GM19240 (cell line): ENCODE data around the gene SIAH3.

ENCODE experiments used
- DNase-seq: peaks from one replicate; pipeline ENCODE4 v3.0.0; 2011; ENCODE audit warnings: low spot score; ENCODE audit not compliant: insufficient read length

SIAH3 gene

DNA sequence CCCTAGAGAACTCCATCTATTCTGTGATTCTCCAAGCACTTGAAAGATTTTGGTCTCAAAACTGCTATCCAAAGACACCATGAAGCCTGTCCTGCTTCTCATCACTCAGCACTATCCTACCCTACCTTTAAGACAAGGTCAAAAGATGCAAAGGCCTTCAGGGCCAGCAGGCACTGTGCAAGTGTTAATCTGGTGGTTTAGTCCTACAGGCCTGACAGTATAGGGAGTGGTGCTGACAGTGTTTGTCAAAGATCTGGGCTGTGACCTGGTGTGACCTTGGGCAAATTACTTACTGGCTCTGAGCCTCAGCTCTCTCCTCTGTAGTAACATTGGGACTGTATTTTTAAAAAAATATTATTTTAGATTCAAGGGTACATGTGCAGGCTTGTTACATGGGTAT is 28.0 kb downstream of the SIAH3 start:
- no peak for DNase-seq

DNA sequence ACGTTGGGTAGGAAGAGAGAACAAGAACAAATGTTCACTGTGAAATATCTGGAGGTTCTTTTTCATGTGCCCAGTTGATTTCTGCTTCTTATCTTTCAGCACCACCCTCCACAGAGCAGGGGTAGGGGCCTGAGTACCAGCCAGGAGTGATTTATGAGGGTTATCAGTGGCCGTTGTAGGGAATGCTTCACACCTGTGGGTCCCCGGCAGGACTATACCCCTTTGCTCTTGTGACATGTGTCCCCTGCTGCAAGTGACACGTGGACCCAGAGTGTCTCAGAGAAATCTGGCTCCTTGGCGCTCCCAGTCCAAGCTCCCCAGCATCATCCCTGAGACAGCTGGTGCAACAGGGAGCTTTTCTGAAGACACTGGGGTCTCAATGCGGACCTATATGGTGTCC is 29.7 kb downstream of the SIAH3 start:
- no peak for DNase-seq

DNA sequence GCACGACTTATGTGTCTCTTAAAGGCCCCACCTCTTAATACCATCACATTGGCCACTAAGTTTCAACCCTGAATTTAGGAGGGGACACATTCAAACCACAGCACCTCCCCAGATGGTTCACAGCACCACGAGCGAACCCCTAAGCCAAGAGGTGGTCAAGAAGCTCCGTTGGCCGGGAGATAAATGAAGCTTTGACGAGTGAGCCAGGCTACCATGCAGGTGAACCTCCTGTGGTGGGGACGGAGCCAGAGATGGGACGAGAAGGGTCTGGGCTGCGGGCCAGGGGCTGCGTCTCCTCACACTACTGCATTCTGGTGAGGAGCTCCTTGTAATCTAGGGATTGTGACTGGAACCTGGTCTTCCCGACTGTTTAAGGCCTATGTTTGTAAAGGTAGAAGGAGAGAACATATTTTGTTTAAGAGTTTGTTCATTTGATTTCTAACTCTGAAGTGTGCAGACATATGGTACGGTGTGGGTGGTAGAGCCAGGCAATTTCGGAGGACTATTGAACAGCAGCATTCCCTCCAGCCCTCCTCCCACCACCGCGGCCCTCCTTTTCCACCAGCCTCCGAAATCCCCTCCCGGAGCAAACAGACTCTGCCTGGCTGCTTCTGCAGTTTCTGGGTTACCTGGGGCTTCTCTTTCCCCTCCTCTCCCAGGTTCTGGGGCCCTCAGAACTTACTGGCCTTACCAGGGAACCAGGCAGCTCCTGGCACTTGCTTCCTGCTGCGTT is 31.3 kb downstream of the SIAH3 start:
- DNase-seq: no peak

DNA sequence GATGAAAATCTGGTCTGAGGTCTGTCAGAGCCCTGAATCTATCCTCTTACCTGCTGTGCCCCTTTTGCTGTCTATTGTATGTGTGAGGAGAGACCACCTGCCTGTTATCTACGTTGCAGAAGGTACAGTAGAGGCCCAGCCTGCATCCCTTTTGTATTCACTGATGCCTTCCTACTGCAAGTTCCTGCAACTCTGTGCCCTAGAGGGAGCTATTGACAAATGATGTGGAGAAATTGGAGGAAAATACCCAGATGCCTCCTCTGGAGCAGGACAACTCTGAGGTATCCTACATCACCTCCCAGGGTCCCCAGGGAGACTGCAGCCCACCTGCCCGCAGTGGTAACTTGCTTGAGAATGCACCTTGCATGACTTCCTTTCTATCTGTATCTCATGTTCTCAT is 33.7 kb downstream of the SIAH3 start:
- DNase-seq: no peak

DNA sequence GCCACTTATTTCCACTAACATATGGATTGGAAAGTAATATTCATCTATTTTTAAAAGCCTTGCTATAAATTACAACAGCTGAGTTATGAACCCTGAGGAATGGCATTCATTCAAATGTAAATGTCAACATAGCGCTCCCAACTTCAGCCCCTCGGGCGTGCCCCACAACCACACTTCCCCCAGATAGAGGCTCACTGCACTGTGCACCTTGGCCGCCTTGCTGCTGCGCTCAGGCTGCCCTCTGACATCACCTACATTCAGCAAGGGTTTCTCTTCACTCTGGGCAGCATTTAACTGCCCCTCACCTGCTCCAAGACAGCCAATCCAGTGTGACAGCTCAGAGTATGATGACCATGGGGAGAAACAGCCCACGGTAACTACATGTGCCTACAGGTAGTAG is 35.1 kb downstream of the SIAH3 start:
- no peak for DNase-seq

DNA sequence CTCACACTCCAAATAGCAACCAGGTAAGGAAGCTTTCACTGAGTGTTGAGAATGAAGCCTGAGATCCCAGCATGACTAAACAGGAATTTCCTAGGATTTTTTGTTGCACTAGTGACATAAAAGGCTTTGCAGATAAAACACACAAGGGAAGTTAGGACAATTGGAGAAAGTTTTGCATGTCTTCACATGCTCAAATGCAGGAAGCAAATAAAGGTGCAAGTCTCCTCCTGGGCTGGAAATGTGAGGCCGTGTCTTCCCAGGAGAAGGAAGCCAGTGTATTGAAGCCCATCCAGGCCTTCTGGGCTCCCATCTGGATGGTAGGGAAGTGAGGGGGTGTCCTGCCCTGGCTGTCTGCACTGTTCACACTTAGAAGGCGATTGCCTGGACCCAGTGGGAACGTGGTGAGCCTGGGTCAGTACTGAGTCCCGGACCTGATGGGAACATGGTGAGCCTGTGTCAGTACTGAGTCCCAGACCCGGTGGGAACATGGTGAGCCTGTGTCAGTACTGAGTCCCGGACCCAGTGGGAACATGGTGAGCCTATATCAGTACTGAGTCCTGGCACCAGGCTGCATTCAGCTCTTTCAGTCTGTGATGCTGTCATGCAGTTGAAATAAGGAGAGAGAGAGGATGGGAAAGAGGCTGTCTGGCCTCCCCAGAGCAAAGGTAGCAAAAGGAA is 38.7 kb downstream of the SIAH3 start:
- no peak for DNase-seq

DNA sequence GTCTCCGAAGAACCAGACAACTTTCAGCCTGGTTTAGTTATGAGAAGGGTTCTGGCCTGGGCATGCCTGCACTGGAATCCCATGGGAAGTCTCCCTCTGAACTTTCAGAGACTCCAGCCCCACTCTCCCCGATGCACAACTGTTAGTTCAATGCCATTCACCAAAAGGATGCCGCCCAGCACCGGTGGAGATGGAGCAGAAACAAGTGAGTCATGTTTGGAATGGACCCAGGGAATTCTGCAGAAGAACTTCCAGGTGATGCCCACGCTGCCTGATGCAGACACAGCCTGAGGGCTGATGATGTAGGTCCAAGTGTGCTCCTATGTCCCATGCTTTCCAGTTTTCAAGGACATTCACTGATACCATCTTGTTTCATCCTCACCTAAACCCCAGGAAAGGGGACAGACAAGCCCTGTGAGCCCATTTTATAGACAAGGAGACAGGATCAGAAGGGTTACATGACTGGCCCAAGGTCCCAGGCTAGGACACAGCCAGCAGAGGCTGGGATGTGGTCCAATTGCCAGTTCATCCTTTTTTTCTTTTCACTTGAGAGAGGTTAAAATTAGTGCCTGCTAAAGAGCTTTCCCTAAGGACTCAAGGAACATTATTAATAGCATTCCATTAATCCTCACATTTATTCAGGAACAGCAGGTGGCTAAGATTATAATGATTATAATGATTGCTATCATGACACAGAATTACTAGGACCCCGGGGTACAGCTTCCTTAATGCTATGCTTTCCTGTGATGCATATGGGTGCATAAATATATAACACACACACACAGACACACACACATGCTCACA is 39.5 kb downstream of the SIAH3 start:
- DNase-seq: no peak

DNA sequence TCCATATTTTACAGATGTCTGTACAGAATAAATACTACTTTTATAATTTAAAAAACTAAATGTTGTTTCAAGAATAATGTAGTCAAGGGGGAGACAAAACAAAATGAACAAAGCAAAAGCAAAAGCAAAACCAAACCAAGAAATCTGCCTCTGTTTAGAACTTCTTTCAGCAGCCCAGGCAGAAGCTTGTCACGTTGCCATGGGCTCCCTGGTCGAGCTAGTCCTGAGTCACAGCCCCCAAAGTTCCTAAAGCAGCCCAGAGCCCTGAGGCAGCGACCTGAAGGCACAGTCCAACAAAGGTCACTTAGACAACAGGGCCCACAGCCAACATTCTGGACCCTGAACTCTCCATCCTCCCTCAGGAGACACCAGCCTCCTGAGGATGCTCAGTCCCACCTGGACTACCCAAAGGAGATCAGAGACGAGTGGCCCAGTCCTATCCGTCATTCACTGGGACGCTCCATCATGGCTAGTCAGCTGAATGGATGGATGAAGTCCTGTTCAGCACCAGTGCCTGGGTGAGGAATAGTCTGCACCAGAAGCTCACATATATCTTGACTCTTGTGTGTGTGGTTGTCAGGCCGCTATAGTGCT is 41.7 kb downstream of the SIAH3 start:
- DNase-seq: peak; percentile 8

GRCh38 chr13:45808925-45809324 is 42.6 kb downstream of the SIAH3 start:
- DNase-seq: no peak

GRCh38 chr13:45807520-45808099 is 43.9 kb downstream of the SIAH3 start:
- DNase-seq: peak; percentile 29

DNA sequence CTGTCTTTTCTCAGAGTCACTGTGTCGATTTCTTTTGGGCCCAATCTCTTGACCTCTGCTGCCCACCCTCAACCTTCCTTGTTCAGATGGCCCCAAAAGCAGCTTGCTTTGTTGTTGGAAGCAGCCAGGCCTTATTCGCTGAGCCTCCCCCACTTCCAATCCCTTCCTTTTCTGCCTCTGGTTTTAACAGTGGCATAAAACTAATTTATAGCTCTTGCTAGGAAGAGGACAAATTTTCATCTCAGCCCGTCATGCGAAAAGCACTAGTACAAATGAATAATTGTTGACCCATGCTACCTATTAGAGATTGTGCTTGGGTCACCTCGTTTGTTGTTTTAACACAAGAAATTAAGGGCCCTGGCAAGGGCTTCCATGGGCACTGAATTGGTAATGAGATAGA is 51.1 kb downstream of the SIAH3 start:
- no peak for DNase-seq

- no peak for DNase-seq
These were observed 52.1 kb downstream of the SIAH3 start for GRCh38 chr13:45799451-45799850.

DNA sequence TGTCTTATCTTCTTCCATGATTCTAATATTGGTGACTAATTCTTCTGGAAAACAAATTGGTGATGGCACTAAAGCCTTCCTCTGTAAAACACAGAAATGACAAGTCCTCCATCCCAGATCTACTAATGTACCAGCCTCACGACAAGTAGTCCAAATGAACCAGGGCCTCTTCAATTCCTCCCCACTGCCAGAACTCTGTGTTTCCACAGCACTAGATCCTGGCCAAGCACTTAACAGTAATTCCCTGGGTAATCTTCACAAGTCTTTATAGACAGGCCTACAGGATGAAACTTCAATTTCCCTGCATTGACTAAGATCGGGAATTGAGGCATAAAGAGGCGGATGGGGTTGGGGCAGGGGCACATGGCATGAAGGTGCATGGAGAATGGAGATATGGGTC is 52.7 kb downstream of the SIAH3 start:
- DNase-seq: no peak

DNA sequence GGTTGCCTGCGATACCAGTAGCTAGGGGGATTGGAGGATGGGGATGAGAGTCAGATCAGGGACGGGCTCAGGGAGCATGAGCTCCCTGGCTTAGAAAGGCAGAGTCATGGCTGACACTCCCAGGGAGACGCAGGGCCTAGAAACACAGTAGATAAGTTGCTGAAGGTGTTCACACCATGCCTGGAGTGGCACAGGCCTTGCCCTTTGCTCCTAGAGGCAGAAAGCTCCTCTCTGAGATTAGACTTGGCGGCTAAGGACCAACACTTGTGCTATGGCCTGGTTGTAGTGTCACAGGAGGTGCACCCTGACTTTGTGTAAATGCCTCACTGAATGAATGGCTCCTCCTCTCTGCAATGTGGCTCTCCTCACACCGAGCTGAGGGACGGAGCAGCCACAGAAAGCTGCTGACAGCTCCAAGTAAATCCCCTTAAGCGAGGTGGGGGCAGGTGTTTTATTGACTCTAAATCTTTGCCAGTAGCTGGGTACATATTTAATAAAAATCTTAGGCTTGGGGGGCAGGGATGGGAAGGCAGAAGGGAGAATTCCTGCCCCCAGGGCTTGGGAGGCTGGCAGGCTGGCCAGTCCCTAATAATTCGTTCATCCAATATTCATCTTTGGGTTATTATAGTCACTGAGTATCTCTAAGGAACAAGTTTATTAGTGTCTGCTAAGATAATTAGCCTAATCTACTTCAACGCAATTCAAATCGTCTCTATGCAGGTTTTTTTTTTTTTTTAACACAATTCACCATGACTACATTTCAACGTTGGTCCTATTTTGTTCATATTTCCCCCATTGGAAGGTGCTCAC is 54.9 kb downstream of the SIAH3 start:
- no peak for DNase-seq

GRCh38 chr13:45792827-45793303 is 58.7 kb downstream of the SIAH3 start:
- DNase-seq: no peak

DNA sequence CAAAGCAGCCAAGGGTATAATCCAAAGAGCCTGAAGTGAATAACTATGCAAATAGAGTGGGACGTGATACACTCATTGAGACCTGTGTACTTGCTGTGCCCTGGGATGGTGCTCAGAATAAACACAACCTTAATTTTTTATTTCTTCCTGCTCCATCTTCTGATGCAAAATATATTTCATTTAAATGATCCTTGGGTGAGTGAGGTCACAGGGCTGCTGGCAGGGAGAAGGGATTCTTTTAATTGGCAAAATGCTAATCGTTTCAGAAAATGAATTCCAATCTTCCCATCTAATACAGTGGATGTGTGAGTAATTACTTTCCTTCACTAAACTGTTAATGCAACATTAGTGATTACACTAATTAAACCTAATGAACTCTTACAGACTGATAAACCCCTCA is 63.5 kb downstream of the SIAH3 start:
- no peak for DNase-seq

GRCh38 chr13:45787346-45787745 is 64.2 kb downstream of the SIAH3 start:
- DNase-seq: no peak

GRCh38 chr13:45786293-45786920 is 65.1 kb downstream of the SIAH3 start:
- no peak for DNase-seq

DNA sequence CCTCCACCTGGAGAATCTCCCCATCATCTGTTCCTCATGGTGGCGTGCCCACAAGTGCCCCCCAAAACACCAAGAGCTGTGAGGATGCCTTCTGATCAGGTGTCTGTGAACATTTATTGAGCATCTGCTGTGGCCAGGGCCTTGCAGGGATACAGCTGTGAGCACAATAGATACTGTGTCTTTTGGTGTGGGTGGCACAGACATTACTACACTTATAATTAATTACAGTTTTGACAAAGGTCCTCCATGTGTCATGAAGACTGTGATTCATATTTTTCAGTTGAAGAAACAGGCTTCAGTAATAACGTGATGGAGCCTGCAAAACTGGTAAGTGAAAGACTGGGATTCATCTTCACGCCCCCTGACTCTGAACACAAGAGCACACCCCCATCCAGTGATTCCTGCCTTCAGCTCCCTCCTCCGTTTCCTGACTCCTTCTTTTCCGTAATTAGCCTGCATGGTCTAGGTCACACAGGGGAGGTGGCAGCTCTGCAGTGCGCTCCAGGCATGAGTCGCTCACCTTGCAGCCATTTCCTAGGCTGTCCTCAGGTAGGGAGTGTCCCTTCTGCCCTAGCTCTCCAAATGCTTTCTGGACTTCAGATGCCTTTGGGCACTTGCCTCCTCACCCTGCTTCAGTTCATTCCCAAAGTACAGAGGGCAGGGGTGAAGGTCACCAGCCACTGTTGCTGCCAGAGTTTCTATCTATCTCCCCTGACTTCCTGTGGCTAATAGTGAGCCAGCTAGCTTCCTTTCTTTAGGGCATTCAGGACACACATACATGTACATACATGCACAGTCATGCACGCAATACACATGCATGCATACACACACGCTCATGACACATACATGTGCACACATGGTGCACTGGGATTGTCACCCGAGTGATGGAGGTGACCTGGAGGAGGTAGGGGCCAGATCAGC is 66.5 kb downstream of the SIAH3 start:
- no peak for DNase-seq
